HG03439 (cell line): ENCODE data around the gene C6orf58.
"Not testable (repeated sequence)": the region's sequence is repeated elsewhere in the genome, so short reads cannot be mapped to it uniquely, and the experiment has no call there.

ENCODE experiments used
- ATAC-seq: cut with Tn5 transposase; IDR thresholded peaks from one replicate; pipeline ENCODE4 v1.9.1; 2021; ENCODE audit warnings: mild to moderate bottlenecking, moderate library complexity; ENCODE audit not compliant: unreplicated experiment

Gene C6orf58

DNA sequence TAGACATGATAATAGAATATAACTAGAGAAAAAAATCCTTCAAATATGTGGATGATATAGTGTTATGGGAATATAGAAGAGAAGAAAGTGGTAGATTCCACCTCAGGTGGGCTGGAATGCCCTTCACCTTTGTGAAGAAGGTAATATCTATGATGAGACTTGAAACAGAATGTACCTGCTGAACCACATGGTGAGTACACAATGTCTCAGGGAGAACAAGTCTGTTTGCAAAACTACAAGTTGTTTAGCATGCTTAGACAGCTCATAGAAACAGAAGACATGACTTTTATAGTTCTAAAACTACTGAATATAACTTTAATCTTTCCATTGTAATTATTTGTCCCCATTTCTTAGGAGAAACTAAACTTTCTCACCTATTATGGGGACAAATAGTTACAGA, 12.2 kb downstream of the C6orf58 start:
- ATAC-seq = no peak

DNA sequence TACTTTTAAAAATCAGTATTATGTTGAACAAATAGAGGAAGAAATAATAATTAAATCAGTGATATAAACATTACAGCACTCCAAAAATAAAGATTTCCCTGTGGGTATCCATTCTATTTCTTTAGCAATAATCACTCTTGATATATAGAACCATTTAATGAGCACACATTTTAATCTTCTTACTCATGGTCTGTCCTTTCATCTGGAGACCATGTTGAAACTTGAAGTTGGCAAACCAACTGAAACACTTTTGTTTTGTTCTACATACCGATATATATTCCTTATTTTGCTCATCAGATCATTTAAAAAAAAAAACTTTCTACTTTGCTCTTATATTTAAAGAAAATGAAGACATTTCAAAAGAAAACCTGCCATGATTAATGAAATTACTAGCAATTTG, 13.4 kb downstream of the C6orf58 start:
- ATAC-seq = no peak

- ATAC-seq = no peak
These were observed 16.0 kb downstream of the C6orf58 start for GRCh38 chr6:127592964-127593363.

GRCh38 chr6:127593456-127593855, 16.5 kb downstream of the C6orf58 start:
- not testable (repeated sequence) for ATAC-seq

DNA sequence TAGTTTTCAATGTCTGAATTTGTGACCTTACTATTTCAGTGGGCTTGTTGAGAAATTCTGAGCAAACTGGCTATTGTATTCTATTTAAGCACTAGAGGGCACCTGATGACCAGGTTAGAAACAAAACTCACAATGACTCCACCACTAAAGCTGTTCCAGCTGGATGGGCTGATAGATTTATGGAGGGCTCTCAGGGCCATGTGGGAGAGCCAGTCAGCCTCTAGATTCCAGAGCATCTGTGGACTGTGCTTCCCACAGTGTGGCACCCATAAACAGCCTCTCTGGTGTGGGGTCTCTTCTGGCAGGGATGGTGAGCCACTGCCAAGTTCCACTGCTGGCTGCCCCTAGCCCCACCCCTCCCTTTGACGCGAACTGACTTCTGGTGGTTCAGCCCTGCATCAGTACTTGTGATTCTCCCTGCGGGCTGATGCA, 29.2 kb downstream of the C6orf58 start:
- no peak for ATAC-seq

GRCh38 chr6:127608554-127609270, 31.7 kb downstream of the C6orf58 start:
- ATAC-seq = no peak

GRCh38 chr6:127618729-127619128, 41.8 kb downstream of the C6orf58 start:
- ATAC-seq = no peak

- ATAC-seq = no peak
These were observed 53.8 kb downstream of the C6orf58 start for GRCh38 chr6:127630800-127631199.

- ATAC-seq = no peak
These were observed 57.2 kb downstream of the C6orf58 start for GRCh38 chr6:127634178-127634577.

DNA sequence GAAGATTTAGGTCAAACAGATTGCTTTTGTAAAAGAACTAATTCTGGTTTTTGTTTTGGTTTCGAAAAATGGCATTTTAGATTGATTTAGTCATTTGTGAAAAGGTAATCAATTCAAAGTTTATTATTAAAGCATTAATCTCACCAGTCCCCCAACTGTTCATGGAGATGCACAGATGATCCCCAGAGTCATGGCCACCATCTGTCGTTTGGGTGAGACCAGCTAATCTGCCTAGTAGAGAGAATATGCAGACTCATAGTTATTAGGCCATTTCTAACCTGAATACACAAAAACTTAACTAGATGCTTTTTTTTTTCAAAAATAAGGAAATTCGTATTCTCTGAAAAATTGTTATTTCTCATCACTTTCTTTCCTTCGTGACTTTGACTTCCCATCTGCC, 58.1 kb downstream of the C6orf58 start:
- no peak for ATAC-seq

GRCh38 chr6:127637830-127638409, 60.9 kb downstream of the C6orf58 start:
- no peak for ATAC-seq
